GM19193 (cell line): ENCODE data around the gene RNF5.

Experiments
- POLR2A ChIP-seq: IDR thresholded peaks from 4 replicates; pipeline ENCODE4 v1.6.1; 2011; ENCODE audit not compliant: insufficient read depth, insufficient read length; ENCODE audit errors: extremely low read depth

Gene RNF5

DNA sequence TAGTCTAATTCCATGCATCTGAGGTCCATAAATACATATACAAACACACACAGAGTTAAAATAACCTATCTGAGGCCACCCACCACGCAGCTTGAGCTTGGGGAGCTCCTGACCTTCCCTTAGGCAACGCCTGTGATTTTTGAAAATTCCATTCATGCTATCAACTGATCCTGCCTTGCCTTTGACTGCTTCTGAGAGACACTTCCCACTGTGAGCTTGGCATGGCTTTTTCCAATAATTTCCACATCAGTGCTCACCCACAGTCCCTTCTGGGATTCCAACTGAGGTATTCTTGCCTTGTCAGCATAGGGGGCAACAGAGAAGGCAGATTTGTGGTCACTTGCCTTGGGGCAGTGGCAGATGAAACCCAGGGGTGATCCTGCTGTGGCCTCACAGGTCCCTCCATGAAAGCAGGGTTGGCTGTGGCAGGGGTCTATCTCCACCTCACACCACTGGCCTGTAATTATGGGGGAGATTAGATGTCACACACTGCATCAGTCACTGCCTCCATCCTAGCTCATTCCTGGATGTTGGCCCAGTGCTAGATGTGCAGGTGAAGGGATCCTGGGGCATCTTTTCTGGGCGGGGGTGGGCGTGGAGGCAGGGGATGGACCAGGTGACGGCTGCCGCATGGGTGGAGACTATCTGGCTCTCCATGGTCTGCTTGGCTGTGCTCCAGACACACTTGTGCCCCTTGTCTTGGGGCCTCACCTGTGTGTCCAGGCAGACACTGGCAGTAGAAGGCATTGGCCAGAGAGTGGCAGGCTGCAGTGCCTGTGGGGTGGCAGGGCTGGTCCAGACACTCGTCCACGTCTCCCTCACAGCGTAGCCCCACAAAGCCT lies 25.4 kb downstream of the RNF5 start:
- TF ChIP-seq POLR2A: no peak

- TF ChIP-seq POLR2A: no peak
These were observed 26.1 kb downstream of the RNF5 start for GRCh38 chr6:32204268-32204715.

DNA sequence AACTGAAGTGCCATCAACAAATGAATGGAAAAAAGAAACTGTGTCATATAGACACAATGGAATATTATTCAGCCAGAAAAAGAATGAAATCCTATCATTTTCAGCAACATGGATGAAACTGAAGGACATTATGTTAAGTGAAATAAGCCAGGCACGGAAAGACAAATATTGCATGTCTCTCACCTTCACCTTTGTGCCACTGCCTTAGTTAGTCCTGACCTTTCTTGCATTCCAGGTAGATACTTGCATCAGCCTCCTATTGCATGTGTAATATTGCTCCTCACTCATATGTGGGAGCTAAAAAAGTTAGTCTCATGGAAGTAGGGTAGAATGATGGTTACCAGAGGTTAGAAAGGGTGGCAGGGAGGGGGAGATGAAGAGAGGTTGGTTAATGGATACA lies 30.8 kb downstream of the RNF5 start:
- TF ChIP-seq POLR2A: no peak

- TF ChIP-seq POLR2A: no peak
These were observed 32.0 kb downstream of the RNF5 start for GRCh38 chr6:32210191-32210601.

GRCh38 chr6:32212076-32212760 lies 34.0 kb downstream of the RNF5 start:
- no peak for TF ChIP-seq POLR2A

DNA sequence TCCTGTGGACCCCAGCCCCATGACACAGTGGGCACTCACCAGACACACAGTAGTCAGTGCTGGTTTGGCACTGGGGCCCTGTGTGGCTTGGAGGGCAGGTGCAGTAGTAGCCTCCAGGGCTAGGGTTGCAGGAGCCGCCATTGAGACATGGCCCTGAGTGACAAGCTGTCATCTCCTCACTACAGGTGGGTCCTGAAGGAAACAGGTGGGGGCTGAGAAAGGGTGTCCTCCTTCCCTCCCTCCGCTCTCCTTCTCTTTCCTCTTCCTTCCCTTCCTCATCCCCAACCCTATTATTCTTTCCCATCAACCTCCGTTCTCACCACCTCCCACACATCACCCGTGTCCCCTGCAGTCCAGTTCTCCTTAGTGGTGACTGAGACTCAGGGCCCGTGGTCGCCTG lies 35.4 kb downstream of the RNF5 start:
- no peak for TF ChIP-seq POLR2A

DNA sequence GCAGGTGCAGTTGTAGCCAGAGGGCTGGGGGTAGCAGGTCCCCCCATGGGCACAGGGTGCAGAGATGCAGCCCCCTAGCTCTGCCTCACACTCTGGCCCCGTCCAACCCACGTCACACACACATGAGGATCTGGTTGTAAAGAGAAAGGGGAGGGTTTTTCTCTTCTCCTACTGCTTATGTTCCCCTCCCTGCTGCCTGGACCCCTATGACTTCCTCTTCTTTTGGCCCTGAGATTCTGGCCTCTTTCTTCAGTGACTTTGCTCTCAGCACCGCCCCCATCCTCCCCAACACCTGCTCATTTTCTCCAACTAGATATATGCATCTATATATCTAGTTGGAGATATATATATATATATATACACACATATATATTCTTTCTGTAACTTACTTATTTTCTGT lies 35.9 kb downstream of the RNF5 start:
- no peak for TF ChIP-seq POLR2A

- no peak for TF ChIP-seq POLR2A
These were observed 37.4 kb downstream of the RNF5 start for GRCh38 chr6:32215617-32216016.

GRCh38 chr6:32216285-32216684 lies 38.1 kb downstream of the RNF5 start:
- no peak for TF ChIP-seq POLR2A

- TF ChIP-seq POLR2A: no peak
These were observed 38.8 kb downstream of the RNF5 start for GRCh38 chr6:32216998-32217397.

DNA sequence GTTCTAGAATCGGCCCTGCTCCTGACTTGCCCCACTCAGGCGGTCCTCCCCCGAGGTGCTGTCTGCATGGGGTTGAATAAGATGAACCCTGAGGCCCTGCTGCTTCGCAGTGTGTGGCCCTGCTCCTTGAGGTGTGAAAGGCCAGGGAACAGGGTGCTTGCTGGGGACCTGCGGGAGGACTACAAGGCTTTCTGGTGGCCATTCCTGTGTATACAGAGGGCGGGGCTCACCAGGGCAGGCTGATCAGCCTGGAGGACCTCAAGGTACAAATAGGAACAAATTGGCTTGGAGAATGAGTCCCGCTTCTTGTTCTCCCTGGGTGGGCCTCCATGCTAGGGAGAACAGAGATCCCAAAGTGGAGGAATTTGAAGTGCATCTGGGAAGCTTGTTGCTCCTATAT lies 40.0 kb downstream of the RNF5 start:
- no peak for TF ChIP-seq POLR2A

GRCh38 chr6:32220021-32220420 lies 41.8 kb downstream of the RNF5 start:
- TF ChIP-seq POLR2A: no peak

DNA sequence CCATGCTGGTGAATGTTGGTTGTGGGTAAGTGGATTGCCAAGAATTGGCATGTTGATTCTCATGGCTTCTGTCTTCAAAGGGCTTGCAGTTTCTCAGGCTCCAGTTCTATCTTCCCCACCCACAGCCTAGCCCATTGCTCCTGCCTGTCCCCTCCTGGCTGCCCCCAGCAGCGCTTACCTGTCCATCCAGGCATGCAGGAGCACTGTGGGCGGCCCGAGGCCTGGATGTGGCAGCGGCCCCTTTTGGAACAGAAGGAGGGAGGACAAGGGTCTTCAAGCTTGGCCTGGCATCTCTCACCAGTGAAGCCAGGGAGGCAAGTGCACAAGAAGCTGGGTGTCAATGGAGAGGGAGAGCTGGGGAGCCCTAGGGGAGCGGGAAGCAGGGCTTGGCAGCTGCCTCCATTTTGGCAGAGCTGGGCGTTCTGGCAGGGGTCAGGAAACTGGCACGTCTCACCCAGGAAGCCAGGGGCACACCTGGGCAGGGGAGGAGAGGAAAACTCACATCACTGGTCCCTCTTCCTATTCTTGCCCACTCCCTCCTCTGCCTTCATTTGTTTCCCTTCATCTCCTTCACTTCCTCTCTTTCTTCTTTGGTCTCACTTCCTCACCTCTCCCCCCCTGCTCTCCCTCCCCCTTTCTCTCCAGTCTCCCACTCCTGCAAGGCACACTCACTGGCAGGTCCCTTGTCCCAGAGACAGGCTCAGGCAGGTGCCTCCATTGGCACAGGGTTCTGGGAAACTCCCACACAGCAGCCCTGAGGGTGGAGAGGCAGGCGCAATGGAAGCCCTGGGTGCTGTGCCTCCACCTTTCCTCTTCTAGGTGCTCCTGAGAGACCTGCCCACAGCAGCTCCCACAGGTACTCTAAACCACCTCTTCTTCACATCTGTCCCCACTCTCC lies 44.4 kb downstream of the RNF5 start:
- no peak for TF ChIP-seq POLR2A

DNA sequence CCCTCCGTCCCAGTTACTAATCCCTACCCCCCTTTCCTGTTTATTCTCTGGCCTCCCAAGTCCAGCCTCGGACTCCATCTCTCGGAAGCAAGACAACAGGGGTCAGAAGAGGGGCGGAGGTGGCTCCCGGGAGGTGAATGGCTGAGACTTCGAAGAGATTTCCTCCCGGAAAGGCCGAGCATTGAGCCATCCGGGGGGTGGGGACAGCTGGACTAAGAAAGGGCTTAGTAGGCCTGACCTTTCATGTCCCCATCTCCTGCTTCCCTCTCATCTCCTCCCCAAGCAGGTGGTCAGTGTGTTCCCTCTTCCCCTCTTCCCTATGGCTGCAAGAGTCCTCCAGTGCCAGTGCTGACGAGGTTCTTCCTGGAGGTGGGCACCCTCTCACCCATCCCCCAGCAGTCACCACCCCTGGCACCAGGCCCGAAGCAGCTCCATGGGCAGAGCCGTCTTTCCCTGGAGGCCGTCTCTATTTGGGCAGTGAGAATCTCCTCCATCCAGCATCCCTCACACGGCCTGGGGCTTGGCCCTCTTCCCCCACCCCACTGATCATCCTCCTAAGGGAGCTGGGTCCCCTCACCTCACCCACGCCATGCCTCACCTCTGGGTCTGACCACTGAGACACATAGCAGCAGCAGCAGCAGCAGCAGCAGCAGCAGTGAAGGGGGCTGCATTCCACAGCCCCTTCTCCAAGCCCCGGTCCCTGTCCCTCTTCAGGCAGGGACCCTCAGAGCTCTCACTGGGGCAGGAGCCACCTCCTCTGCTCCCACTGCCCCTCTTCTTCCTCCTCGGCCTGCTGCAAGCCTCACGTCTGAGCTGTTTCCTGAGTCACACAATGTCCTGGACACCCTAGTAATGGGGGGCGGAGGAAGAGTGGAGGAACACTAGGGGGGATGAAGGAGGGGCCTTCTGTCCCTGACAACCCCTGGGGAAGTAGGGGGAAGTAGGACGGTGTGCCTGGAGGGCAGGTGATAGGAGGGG lies 45.3 kb downstream of the RNF5 start, which contains the start of gene NOTCH4:
NOTCH4 (minus strand) TSS at position 810 of the 978 bp plus-strand sequence; CDS start at position 671, 139 bp downstream.
- TF ChIP-seq POLR2A: no peak
